Neutrophil (primary cell): ENCODE data around the gene SNX18.
A peak's percentile ranks its signal among the peaks of the same experiment; 100 is the strongest.

ENCODE experiments used
- H3K27ac ChIP-seq: fragments of 200-600 bp; sonication (generic); 2 replicates; pipeline ENCODE4 v1.5.1; 2016; ENCODE audit warnings: mild to moderate bottlenecking, moderate library complexity
- H3K27me3 ChIP-seq: fragments of 200-600 bp; sonication (generic); 2 replicates; pipeline ENCODE4 v1.6.0; 2016; ENCODE audit warnings: mild to moderate bottlenecking
- H3K36me3 ChIP-seq: fragments of 200-600 bp; sonication (generic); 2 replicates; pipeline ENCODE4 v1.5.1; 2017
- H3K4me1 ChIP-seq, 2 experiments: fragments of 200-600 bp in 1 of 2; sonication (generic) in 1 of 2; 1 replicate in 1 of 2; 2 replicates in 1 of 2; pipeline versions ENCODE4 v1.5.1 to v1.6.1; 2013 to 2016; ENCODE audit warnings: low read depth in 1 of 2, low read length in 1 of 2, mild to moderate bottlenecking in 1 of 2, moderate library complexity in 1 of 2; ENCODE audit not compliant: control insufficient read depth in 1 of 2, insufficient read depth in 1 of 2
- H3K4me3 ChIP-seq, 2 experiments: fragments of 200-600 bp in 1 of 2; sonication (generic) in 1 of 2; 1 replicate in 1 of 2; 2 replicates in 1 of 2; pipeline ENCODE4 v1.5.1; 2013 to 2016; ENCODE audit warnings: low read depth in 1 of 2, low read length in 1 of 2, mild to moderate bottlenecking in 1 of 2, moderate library complexity in 1 of 2
- H3K9me3 ChIP-seq: fragments of 200-600 bp; sonication (generic); 2 replicates; pipeline ENCODE4 v1.5.1; 2016
- TF ChIP-seq, protein P1 (sequence below): fragments of 200-600 bp; sonication (generic); IDR thresholded peaks from 2 replicates; pipeline ENCODE4 v1.5.1; 2016; ENCODE audit warnings: antibody characterized with exemption

SNX18 gene

GRCh38 chr5:54563083-54563761, 45.7 kb downstream of the SNX18 start:
- TF ChIP-seq, protein P1, sequence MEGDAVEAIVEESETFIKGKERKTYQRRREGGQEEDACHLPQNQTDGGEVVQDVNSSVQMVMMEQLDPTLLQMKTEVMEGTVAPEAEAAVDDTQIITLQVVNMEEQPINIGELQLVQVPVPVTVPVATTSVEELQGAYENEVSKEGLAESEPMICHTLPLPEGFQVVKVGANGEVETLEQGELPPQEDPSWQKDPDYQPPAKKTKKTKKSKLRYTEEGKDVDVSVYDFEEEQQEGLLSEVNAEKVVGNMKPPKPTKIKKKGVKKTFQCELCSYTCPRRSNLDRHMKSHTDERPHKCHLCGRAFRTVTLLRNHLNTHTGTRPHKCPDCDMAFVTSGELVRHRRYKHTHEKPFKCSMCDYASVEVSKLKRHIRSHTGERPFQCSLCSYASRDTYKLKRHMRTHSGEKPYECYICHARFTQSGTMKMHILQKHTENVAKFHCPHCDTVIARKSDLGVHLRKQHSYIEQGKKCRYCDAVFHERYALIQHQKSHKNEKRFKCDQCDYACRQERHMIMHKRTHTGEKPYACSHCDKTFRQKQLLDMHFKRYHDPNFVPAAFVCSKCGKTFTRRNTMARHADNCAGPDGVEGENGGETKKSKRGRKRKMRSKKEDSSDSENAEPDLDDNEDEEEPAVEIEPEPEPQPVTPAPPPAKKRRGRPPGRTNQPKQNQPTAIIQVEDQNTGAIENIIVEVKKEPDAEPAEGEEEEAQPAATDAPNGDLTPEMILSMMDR: no peak
- no peaks in the 10 kb centered on the region for H3K27me3 ChIP-seq
- no peaks in the 10 kb centered on the region for H3K36me3 ChIP-seq
- H3K27ac ChIP-seq: peak overlapping the region; percentile 73
- H3K9me3 ChIP-seq: no peaks in the 10 kb centered on the region
- H3K4me1 ChIP-seq: peaks cover 17 to 18% of the 10 kb centered on the region in 2 experiments
- no peak overlapping the region for H3K4me3 ChIP-seq

DNA sequence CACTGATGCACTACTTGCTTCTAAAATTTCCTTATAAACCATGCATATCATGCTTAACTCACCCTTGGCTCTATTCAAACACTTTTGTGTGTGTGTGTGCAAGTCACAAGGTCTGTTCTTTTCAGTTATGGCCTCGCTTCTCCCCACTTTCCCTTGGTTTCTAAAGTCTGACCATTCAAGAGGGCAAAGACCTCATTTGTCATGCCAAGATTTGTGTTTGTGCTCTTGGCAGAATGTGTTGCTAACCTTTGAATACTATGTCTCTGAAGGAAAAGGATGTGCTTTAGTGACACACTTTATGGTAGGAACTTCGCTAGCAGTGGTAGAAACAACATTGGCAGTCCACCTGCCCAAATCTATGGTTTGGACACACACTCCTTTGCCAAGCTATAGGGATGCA, 50.4 kb downstream of the SNX18 start:
- Histone ChIP-seq H3K4me3 (no peak overlapping the region), H3K36me3 (no peaks in the 10 kb centered on the region)
- TF ChIP-seq, protein P1: no peak

DNA sequence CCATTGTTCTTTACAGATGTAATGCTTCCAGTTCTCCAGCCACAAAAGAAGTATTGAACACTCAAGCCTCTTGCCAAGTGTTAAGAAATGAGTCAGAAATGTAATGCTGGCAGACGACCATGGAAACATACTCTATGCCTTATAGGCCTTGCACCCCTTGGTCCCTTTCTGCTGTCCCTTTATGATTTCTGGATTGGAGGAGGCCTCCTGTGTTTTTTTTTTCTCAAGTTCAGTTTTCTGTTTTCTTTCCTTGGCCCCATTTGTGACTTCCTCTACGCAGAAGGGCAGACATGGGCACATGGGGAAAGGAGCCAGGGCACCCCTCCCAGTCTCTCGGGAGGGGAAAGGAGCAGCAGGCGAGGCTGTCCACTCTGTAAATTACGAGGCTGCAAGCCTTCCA, 53.4 kb downstream of the SNX18 start:
- no peak overlapping the region for H3K27ac ChIP-seq
- TF ChIP-seq, protein P1: no peak
- H3K4me3 ChIP-seq: no peak overlapping the region
- no peaks in the 10 kb centered on the region for H3K27me3 ChIP-seq
- no peaks in the 10 kb centered on the region for H3K9me3 ChIP-seq
- no peaks in the 10 kb centered on the region for H3K36me3 ChIP-seq
- peaks cover 13 to 14% of the 10 kb centered on the region in 2 experiments for H3K4me1 ChIP-seq

More for the DNA sequence above, 50.4 kb downstream of the SNX18 start:
- Histone ChIP-seq H3K4me1 (peaks cover 9 to 11% of the 10 kb centered on the region in 2 experiments), H3K27me3 (no peaks in the 10 kb centered on the region), H3K9me3 (no peaks in the 10 kb centered on the region), H3K27ac (no peak overlapping the region)

DNA sequence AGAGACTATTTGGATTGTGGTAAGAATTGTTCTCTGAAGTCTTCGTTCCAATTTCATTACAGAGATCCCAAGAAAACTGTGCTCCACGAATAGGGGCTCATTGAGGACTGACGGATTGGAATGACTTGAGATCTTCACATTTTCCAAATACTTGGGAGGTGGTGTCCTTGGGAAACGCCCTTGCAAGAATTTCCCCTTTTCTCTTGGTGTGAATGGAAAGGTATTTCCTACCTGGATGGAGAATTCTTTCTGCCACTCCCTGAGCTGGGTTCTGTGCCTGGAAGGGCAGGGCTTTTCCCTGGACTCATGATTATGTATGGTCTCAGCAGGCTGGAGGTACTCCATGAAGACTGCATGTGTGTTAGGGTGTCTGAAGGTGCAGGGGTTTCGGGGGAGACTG, 53.9 kb downstream of the SNX18 start:
- no peaks in the 10 kb centered on the region for H3K9me3 ChIP-seq
- no peaks in the 10 kb centered on the region for H3K36me3 ChIP-seq
- H3K27me3 ChIP-seq: no peaks in the 10 kb centered on the region
- H3K4me1 ChIP-seq: peaks cover 13 to 14% of the 10 kb centered on the region in 2 experiments
- H3K4me3 ChIP-seq: no peak overlapping the region
- H3K27ac ChIP-seq: no peak overlapping the region
- TF ChIP-seq, protein P1: no peak

GRCh38 chr5:54573812-54574489, 56.4 kb downstream of the SNX18 start:
- H3K4me3 ChIP-seq: no peak overlapping the region
- TF ChIP-seq, protein P1: no peak
- H3K27ac ChIP-seq: peak overlapping the region; percentile 68
- no peaks in the 10 kb centered on the region for H3K36me3 ChIP-seq
- H3K4me1 ChIP-seq: peaks cover 22 to 29% of the 10 kb centered on the region in 2 experiments
- H3K27me3 ChIP-seq: no peaks in the 10 kb centered on the region
- no peaks in the 10 kb centered on the region for H3K9me3 ChIP-seq
